H9 (cell line): ENCODE measurements around the gene GALNT2. TPM values are rescaled to one million over a fixed set of nuclear protein-coding genes. Genes with fewer than 3 reads are reported as not detected.

Source experiments
- DNase-seq: peaks from one replicate; pipeline ENCODE4 v3.0.0-alpha.2; 2017
- H2AFZ ChIP-seq: one replicate; pipeline ENCODE4 v1.6.1; 2013; ENCODE audit warnings: mild to moderate bottlenecking, low read length, control low read depth, moderate library complexity
- H2AK5ac ChIP-seq: 2 replicates; pipeline ENCODE4 v1.6.1; 2013; ENCODE audit warnings: low read length, control low read depth, mixed read lengths; ENCODE audit not compliant: insufficient read length
- H2BK120ac ChIP-seq: one replicate; pipeline ENCODE4 v1.6.1; 2013; ENCODE audit warnings: low read depth, mild to moderate bottlenecking, low read length, control low read depth, inconsistent platforms; ENCODE audit not compliant: poor library complexity, severe bottlenecking
- H2BK12ac ChIP-seq: 2 replicates; pipeline ENCODE4 v1.6.1; 2013; ENCODE audit warnings: low read length, control low read depth, mixed read lengths, low read depth; ENCODE audit not compliant: insufficient read length
- H2BK15ac ChIP-seq: 2 replicates; pipeline ENCODE4 v1.6.1; 2013; ENCODE audit warnings: low read depth, low read length, control low read depth
- H2BK20ac ChIP-seq: one replicate; pipeline ENCODE4 v1.6.1; 2013; ENCODE audit warnings: low read depth, mild to moderate bottlenecking, low read length, control low read depth, inconsistent platforms; ENCODE audit not compliant: poor library complexity, severe bottlenecking
- H2BK5ac ChIP-seq: 2 replicates; pipeline ENCODE4 v1.6.1; 2013; ENCODE audit warnings: low read length, control low read depth, mixed read lengths; ENCODE audit not compliant: insufficient read length
- H3K14ac ChIP-seq: 2 replicates; pipeline ENCODE4 v1.6.1; 2013; ENCODE audit warnings: low read length, control low read depth; ENCODE audit not compliant: insufficient read depth
- H3K18ac ChIP-seq: 2 replicates; pipeline ENCODE4 v1.6.1; 2013; ENCODE audit warnings: low read depth, mild to moderate bottlenecking, mixed read lengths, low read length, control low read depth; ENCODE audit not compliant: insufficient read length
- H3K23ac ChIP-seq: 2 replicates; pipeline ENCODE4 v1.6.1; 2013; ENCODE audit warnings: low read length, control low read depth, mixed read lengths, low read depth; ENCODE audit not compliant: insufficient read length
- H3K23me2 ChIP-seq: 2 replicates; pipeline ENCODE4 v1.6.1; 2013; ENCODE audit warnings: low read depth, mild to moderate bottlenecking, mixed read lengths, low read length, control low read depth; ENCODE audit not compliant: insufficient read length, poor library complexity, severe bottlenecking
- H3K27ac ChIP-seq: 2 replicates; pipeline ENCODE4 v1.5.1; 2013; ENCODE audit warnings: low read length, control low read depth, mixed read lengths, low read depth; ENCODE audit not compliant: insufficient read length
- H3K27me3 ChIP-seq: 2 replicates; pipeline ENCODE4 v1.6.1; 2013; ENCODE audit warnings: low read length, control low read depth, inconsistent platforms; ENCODE audit not compliant: insufficient read depth
- H3K4ac ChIP-seq: 2 replicates; pipeline ENCODE4 v1.6.1; 2013; ENCODE audit warnings: low read depth, mild to moderate bottlenecking, control low read depth, inconsistent platforms, low read length, moderate library complexity
- H3K4me1 ChIP-seq: 2 replicates; pipeline ENCODE4 v1.6.1; 2013; ENCODE audit warnings: low read length, control low read depth, inconsistent platforms; ENCODE audit not compliant: insufficient read depth
- H3K4me2 ChIP-seq: 2 replicates; pipeline ENCODE4 v1.6.1; 2013; ENCODE audit warnings: low read length, control low read depth, mixed read lengths; ENCODE audit not compliant: insufficient read length, insufficient read depth
- H3K56ac ChIP-seq: 2 replicates; pipeline ENCODE4 v1.6.1; 2013; ENCODE audit warnings: low read depth, mild to moderate bottlenecking, mixed read lengths, low read length, control low read depth; ENCODE audit not compliant: insufficient read length
- H3K79me1 ChIP-seq: 2 replicates; pipeline ENCODE4 v1.6.1; 2013; ENCODE audit warnings: low read depth, mild to moderate bottlenecking, moderate library complexity, low read length, control low read depth, inconsistent platforms; ENCODE audit not compliant: insufficient read depth, poor library complexity, severe bottlenecking
- H3K79me2 ChIP-seq: 2 replicates; pipeline ENCODE4 v1.6.1; 2013; ENCODE audit warnings: low read length, control low read depth, inconsistent platforms; ENCODE audit not compliant: insufficient read depth
- H3K9ac ChIP-seq: 2 replicates; pipeline ENCODE4 v1.6.1; 2013; ENCODE audit warnings: low read length, control low read depth, mixed read lengths; ENCODE audit not compliant: insufficient read length; ENCODE audit errors: extremely low read depth
- H3K9me3 ChIP-seq: one replicate; pipeline ENCODE4 v1.6.1; 2013; ENCODE audit warnings: low read depth, low read length, inconsistent platforms; ENCODE audit not compliant: control insufficient read depth
- H3T11ph ChIP-seq: one replicate; pipeline ENCODE4 v1.6.1; 2013; ENCODE audit warnings: mild to moderate bottlenecking, low read length, control low read depth, inconsistent platforms
- H4K20me1 ChIP-seq: one replicate; pipeline ENCODE4 v1.6.1; 2013; ENCODE audit not compliant: control insufficient read depth, insufficient read length, insufficient read depth
- H4K5ac ChIP-seq: 2 replicates; pipeline ENCODE4 v1.6.1; 2013; ENCODE audit warnings: low read depth, mild to moderate bottlenecking, mixed read lengths, low read length, control low read depth; ENCODE audit not compliant: insufficient read length
- H4K8ac ChIP-seq: replicated peaks from 2 replicates; pipeline ENCODE4 v1.6.1; 2013; ENCODE audit warnings: low read length, control low read depth, mixed read lengths, low read depth; ENCODE audit not compliant: insufficient read length
- H4K91ac ChIP-seq: 2 replicates; pipeline ENCODE4 v1.6.1; 2013; ENCODE audit warnings: low read depth, mild to moderate bottlenecking, moderate library complexity, mixed read lengths, low read length, control low read depth; ENCODE audit not compliant: insufficient read length
- H3K27ac Mint-ChIP-seq, 3 experiments: 2 replicates in 2 of 3; 3 replicates in 1 of 3; pipeline ENCODE4 v1.8.0; 2020 to 2021; ENCODE audit warnings: mixed read lengths in 3 of 3, mild to moderate bottlenecking in 1 of 3, moderate library complexity in 1 of 3
- H3K27me3 Mint-ChIP-seq: 2 replicates; pipeline ENCODE4 v1.8.0; 2021; ENCODE audit warnings: low read depth, mild to moderate bottlenecking, moderate library complexity, mixed read lengths
- H3K36me3 Mint-ChIP-seq, 3 experiments: 2 replicates in 2 of 3; 3 replicates in 1 of 3; pipeline ENCODE4 v1.8.0; 2020 to 2021; ENCODE audit warnings: low read depth in 3 of 3, mixed read lengths in 3 of 3; ENCODE audit not compliant: insufficient read depth in 1 of 3
- H3K4me1 Mint-ChIP-seq, 2 experiments: 2 replicates each; pipeline ENCODE4 v1.8.0; 2020; ENCODE audit warnings: mixed read lengths in 2 of 2
- H3K4me3 Mint-ChIP-seq, 2 experiments: 2 replicates in 1 of 2; 3 replicates in 1 of 2; pipeline ENCODE4 v1.8.0; 2020 to 2021; ENCODE audit warnings: mild to moderate bottlenecking in 2 of 2, mixed read lengths in 2 of 2, moderate library complexity in 1 of 2
- H3K9me3 Mint-ChIP-seq, 2 experiments: 2 replicates in 1 of 2; 3 replicates in 1 of 2; pipeline ENCODE4 v1.8.0; 2020; ENCODE audit warnings: mild to moderate bottlenecking in 2 of 2, mixed read lengths in 2 of 2, moderate library complexity in 1 of 2
- WGBS: extraction: QIAGEN DNeasy Blood & Tissue Kit; methylation state at CpG from one replicate; pipeline ENCODE4 v1.1.7; 2013; ENCODE audit warnings: missing lambda C conversion rate, low lambda C conversion rate, mixed read lengths; ENCODE audit not compliant: insufficient read length; ENCODE audit errors: extremely low coverage; 5-methylcytosine and 5-hydroxymethylcytosine counted together
- total RNA-seq: library from RNA; stranded (reverse); gene quantifications from 2 replicates; pipeline ENCODE4 v1.2.1, GENCODE V29; 2021
- TF ChIP-seq, protein P1 (sequence below): fragments of 200-600 bp; sonication (generic); conservative IDR thresholded peaks from 3 replicates; pipeline ENCODE4 v1.8.0; 2021; ENCODE audit warnings: antibody characterized with exemption, mild to moderate bottlenecking

GALNT2 gene
- total RNA-seq, 1 experiment from 2014 or later: 57.6 TPM

DNA sequence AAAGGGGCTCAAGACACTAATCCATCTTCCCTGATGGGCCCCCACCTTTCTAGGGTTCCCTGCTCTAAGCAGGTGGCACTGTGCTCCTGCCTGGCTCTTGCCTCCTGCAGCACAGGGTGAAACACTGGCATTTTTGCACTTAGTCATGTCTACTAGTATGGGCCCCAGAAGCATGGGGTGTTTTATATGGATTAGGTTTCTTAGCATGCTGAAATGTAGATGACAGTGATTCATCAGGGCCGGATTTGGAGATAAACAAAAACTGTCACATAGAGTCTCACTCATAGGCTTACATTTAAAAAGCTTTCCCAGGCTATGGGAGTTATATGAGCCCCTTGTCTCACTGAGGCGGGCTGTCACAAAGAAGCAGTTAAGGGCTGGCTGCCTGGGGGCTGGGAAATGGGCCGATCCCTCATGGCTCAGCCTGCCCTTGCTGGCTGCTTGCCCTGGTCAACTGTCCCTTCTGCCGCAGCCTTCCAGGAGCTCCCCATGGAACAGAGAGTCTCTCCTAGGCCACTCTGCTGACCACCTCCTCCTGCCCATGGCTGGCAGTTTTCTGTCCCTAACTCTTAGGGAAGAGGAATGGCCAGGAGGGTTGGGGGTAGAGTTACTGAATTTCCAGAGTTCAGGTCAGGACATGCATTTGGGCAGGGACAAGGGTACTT is 6.5 kb downstream of the GALNT2 start:
- Histone ChIP-seq H2AFZ (no peak overlapping the region), H3K79me2 (peaks cover 26% of the 10 kb centered on the region; the same call in 1 of the 2 replicates), H3K18ac (no peak overlapping the region), H3K4ac (no peak overlapping the region), H3K9me3 (no peaks in the 10 kb centered on the region), H3K27me3 (peaks cover 5% of the 10 kb centered on the region; the same call in 1 of the 2 replicates), H3K23ac (no peak overlapping the region), H2BK120ac (no peak overlapping the region), H2BK20ac (no peak overlapping the region), H3K4me2 (no peak overlapping the region), H3K9ac (no peak overlapping the region), H3K56ac (no peak overlapping the region), H3K27ac (no peak overlapping the region), H4K5ac (no peak overlapping the region), H4K91ac (no peak overlapping the region), H4K20me1 (no peaks in the 10 kb centered on the region), H2BK12ac (no peak overlapping the region), H3K23me2 (peaks cover 4% of the 10 kb centered on the region), H2BK15ac (no peak overlapping the region), H2BK5ac (no peak overlapping the region), H4K8ac (no peak overlapping the region), H3T11ph (no peak overlapping the region), H2AK5ac (no peak overlapping the region), H3K79me1 (peaks cover 14% of the 10 kb centered on the region), H3K14ac (no peak overlapping the region), H3K4me1 (peaks cover 13% of the 10 kb centered on the region)
- no peak for DNase-seq
- no peaks in the 10 kb centered on the region for H3K9me3 Mint-ChIP-seq
- no peak overlapping the region for H3K4me3 Mint-ChIP-seq
- peaks cover 43 to 44% of the 10 kb centered on the region in 2 experiments for H3K4me1 Mint-ChIP-seq
- H3K27me3 Mint-ChIP-seq: peaks cover 8% of the 10 kb centered on the region
- H3K27ac Mint-ChIP-seq: peak overlapping the region in 1 of 3 experiments; percentile 40; a peak in 2 of 7 replicates
- H3K36me3 Mint-ChIP-seq: peaks cover 2 to 4% (median 3%) of the 10 kb centered on the region in 3 experiments; a peak in 5 of 7 replicates
- TF ChIP-seq, protein P1, sequence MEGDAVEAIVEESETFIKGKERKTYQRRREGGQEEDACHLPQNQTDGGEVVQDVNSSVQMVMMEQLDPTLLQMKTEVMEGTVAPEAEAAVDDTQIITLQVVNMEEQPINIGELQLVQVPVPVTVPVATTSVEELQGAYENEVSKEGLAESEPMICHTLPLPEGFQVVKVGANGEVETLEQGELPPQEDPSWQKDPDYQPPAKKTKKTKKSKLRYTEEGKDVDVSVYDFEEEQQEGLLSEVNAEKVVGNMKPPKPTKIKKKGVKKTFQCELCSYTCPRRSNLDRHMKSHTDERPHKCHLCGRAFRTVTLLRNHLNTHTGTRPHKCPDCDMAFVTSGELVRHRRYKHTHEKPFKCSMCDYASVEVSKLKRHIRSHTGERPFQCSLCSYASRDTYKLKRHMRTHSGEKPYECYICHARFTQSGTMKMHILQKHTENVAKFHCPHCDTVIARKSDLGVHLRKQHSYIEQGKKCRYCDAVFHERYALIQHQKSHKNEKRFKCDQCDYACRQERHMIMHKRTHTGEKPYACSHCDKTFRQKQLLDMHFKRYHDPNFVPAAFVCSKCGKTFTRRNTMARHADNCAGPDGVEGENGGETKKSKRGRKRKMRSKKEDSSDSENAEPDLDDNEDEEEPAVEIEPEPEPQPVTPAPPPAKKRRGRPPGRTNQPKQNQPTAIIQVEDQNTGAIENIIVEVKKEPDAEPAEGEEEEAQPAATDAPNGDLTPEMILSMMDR: no peak
- no CpG with 5 or more reads among the region's 4 CpGs for WGBS
